HEK293T (cell line): ENCODE data around the gene KIF1C.

ENCODE experiments used
- CTCF ChIA-PET: fragments of 350-600 bp; formaldehyde crosslinking; extraction: SDS; loops from one replicate; lab custom pipeline; 2021; ENCODE audit warnings: antibody characterized with exemption, inconsistent platforms; lab: Yijun Ruan, JAX
- POLR2A ChIA-PET: fragments of 350-600 bp; formaldehyde crosslinking; extraction: SDS; loops from one replicate; lab custom pipeline; 2020; ENCODE audit warnings: antibody characterized with exemption, inconsistent platforms; lab: Yijun Ruan, JAX
- DNase-seq: peaks from one replicate; pipeline ENCODE4 v3.0.0; 2012; ENCODE audit warnings: mixed read lengths; ENCODE audit errors: extremely low spot score
- ARNT ChIP-seq: fragments of 450-650 bp; IDR thresholded peaks from 2 replicates; pipeline ENCODE4 v1.6.1; 2017; ENCODE audit warnings: mild to moderate bottlenecking
- BHLHE40 ChIP-seq: fragments of 450-650 bp; IDR thresholded peaks from 2 replicates; pipeline ENCODE4 v1.6.1; 2016; ENCODE audit warnings: mild to moderate bottlenecking, moderate library complexity, borderline replicate concordance
- CTBP1 ChIP-seq: fragments of 450-650 bp; IDR thresholded peaks from 2 replicates; pipeline ENCODE4 v1.6.1; 2016; ENCODE audit warnings: borderline replicate concordance
- ELF4 ChIP-seq: fragments of 450-650 bp; IDR thresholded peaks from 2 replicates; pipeline ENCODE4 v1.6.1; 2017; ENCODE audit warnings: antibody characterized with exemption
- FOXA1 ChIP-seq: fragments of 450-650 bp; IDR thresholded peaks from 2 replicates; pipeline ENCODE4 v1.6.1; 2016; ENCODE audit warnings: mild to moderate bottlenecking
- FOXK2 ChIP-seq: fragments of 450-650 bp; IDR thresholded peaks from 2 replicates; pipeline ENCODE4 v1.6.1; 2016; ENCODE audit warnings: mild to moderate bottlenecking
- FOXM1 ChIP-seq: fragments of 450-650 bp; IDR thresholded peaks from 2 replicates; pipeline ENCODE4 v1.6.1; 2017; ENCODE audit warnings: mild to moderate bottlenecking, borderline replicate concordance
- HDGF ChIP-seq: fragments of 450-650 bp; IDR thresholded peaks from 2 replicates; pipeline ENCODE4 v1.6.1; 2017; ENCODE audit warnings: antibody characterized with exemption, borderline replicate concordance
- L3MBTL2 ChIP-seq: fragments of 450-650 bp; conservative IDR thresholded peaks from 2 replicates; pipeline ENCODE4 v1.6.1; 2016; ENCODE audit warnings: mild to moderate bottlenecking
- LEF1 ChIP-seq: fragments of 450-650 bp; IDR thresholded peaks from 2 replicates; pipeline ENCODE4 v1.6.1; 2017; ENCODE audit warnings: mild to moderate bottlenecking, borderline replicate concordance
- NFRKB ChIP-seq: fragments of 450-650 bp; IDR thresholded peaks from 2 replicates; pipeline ENCODE4 v1.6.1; 2016; ENCODE audit warnings: mild to moderate bottlenecking, moderate library complexity
- PKNOX1 ChIP-seq: fragments of 450-650 bp; IDR thresholded peaks from 2 replicates; pipeline ENCODE4 v1.6.1; 2016
- SP1 ChIP-seq: fragments of 450-650 bp; IDR thresholded peaks from 2 replicates; pipeline ENCODE4 v1.6.1; 2017
- SUZ12 ChIP-seq: fragments of 450-650 bp; IDR thresholded peaks from 2 replicates; pipeline ENCODE4 v1.6.1; 2016; ENCODE audit warnings: mild to moderate bottlenecking
- TARDBP ChIP-seq: fragments of 450-650 bp; IDR thresholded peaks from 2 replicates; pipeline ENCODE4 v1.6.1; 2016
- ZNF384 ChIP-seq: fragments of 450-650 bp; IDR thresholded peaks from 2 replicates; pipeline ENCODE4 v1.6.1; 2016

The KIF1C gene

GRCh38 chr17:4958102-4958501, 39.6 kb upstream of the KIF1C start:
- DNase-seq: no peak
- TF ChIP-seq SP1 (no peak), SUZ12 (no peak), CTBP1 (no peak), PKNOX1 (no peak), L3MBTL2 (no peak)
- CTCF ChIA-PET: interaction anchor here (0.8 kb wide), 1 partner anchor 49 kb away, joined by 3 read pairs; no protein-coding TSS in a partner anchor
- POLR2A ChIA-PET: interaction anchor here (1.4 to 9.2 kb wide), 3 partner anchors 8 to 18 kb away, joined by 3 to 110 read pairs (median 12); partner anchors contain the start of genes PFN1, RNF167, SLC25A11 and SPAG7

GRCh38 chr17:4959261-4959965, 38.3 kb upstream of the KIF1C start:
- CTCF ChIA-PET: no interaction called here

GRCh38 chr17:4960279-4960922, 37.3 kb upstream of the KIF1C start:
- POLR2A ChIA-PET: no interaction called here
- TF ChIP-seq BHLHE40 (no peak), L3MBTL2 (no peak), ZNF384 (no peak), FOXK2 (no peak), ELF4 (no peak), HDGF (no peak), ARNT (no peak), SUZ12 (no peak)
- no peak for DNase-seq
- CTCF ChIA-PET: no interaction called here

More at GRCh38 chr17:4959261-4959965, 38.3 kb upstream of the KIF1C start:
- no peak for TF ChIP-seq L3MBTL2
- TF ChIP-seq FOXA1: no peak
- TF ChIP-seq LEF1: no peak
- TF ChIP-seq ZNF384: no peak
- TF ChIP-seq NFRKB: no peak
- TF ChIP-seq PKNOX1: no peak
- no peak for TF ChIP-seq CTBP1
- TF ChIP-seq FOXK2: no peak
- TF ChIP-seq ARNT: no peak
- POLR2A ChIA-PET: interaction anchor here (0.7 kb wide), 1 partner anchor 19 kb away, joined by 3 read pairs; the partner anchor contains the start of genes RNF167 and SLC25A11
- no peak for DNase-seq

GRCh38 chr17:4965311-4965986, 32.3 kb upstream of the KIF1C start:
- CTCF ChIA-PET: interaction anchor here (1.7 to 2.5 kb wide), 2 partner anchors 22 to 56 kb away, joined by 7 to 8 read pairs; partner anchors contain the start of gene CAMTA2
- DNase-seq: no peak
- POLR2A ChIA-PET: interaction anchor here (0.8 to 4.3 kb wide), 6 partner anchors 11 to 56 kb away, joined by 3 to 110 read pairs (median 52); partner anchors contain the start of genes CAMTA2, ENO3, PFN1 and RNF167
- TF ChIP-seq PKNOX1: no peak
- no peak for TF ChIP-seq HDGF
- TF ChIP-seq L3MBTL2: no peak
- TF ChIP-seq FOXA1: no peak
- TF ChIP-seq SUZ12: no peak
- no peak for TF ChIP-seq CTBP1
- TF ChIP-seq FOXM1: no peak
- TF ChIP-seq ZNF384: no peak
- no peak for TF ChIP-seq NFRKB
- TF ChIP-seq LEF1: no peak
- TF ChIP-seq ARNT: no peak
- TF ChIP-seq SP1: no peak
- no peak for TF ChIP-seq FOXK2
- TF ChIP-seq ELF4: no peak
- no peak for TF ChIP-seq TARDBP
- no peak for TF ChIP-seq BHLHE40

- ChIA-PET CTCF (interaction anchor here (1.1 to 2.5 kb wide), 4 partner anchors 10 to 58 kb away, joined by 3 to 8 read pairs (median 6); partner anchors contain the start of gene CAMTA2), POLR2A (interaction anchor here (0.6 to 4.3 kb wide), 23 partner anchors 9 to 223 kb away, joined by 3 to 110 read pairs (median 4); partner anchors contain the start of genes CAMTA2, ENO3, INCA1 and KIF1C)
- TF ChIP-seq ARNT (no peak), PKNOX1 (peak; percentile 100), SUZ12 (no peak), HDGF (no peak), FOXA1 (no peak), SP1 (no peak), ELF4 (no peak; the same call in 1 of the 2 replicates), ZNF384 (no peak), L3MBTL2 (peak; percentile 92), FOXM1 (no peak), BHLHE40 (no peak), CTBP1 (no peak)
- DNase-seq: peak; percentile 95
Observed at GRCh38 chr17:4966844-4967538, 30.8 kb upstream of the KIF1C start.
